Epithelial cell of proximal tubule (primary cell): Measurements from ENCODE around the gene CPLX1. TPM values are rescaled to one million over a fixed set of nuclear protein-coding genes. Genes with fewer than 3 reads are reported as not detected.

Experiments
- DNase-seq: peaks from one replicate; pipeline ENCODE4 v3.0.0-alpha.2; 2011; ENCODE audit warnings: low read depth
- H3K4me3 ChIP-seq: 2 replicates; pipeline ENCODE4 v1.5.1; 2011; ENCODE audit warnings: low read depth, mild to moderate bottlenecking, low read length
- CTCF ChIP-seq: conservative IDR thresholded peaks from 2 replicates; pipeline ENCODE4 v1.5.1; 2012; ENCODE audit warnings: low read depth, mild to moderate bottlenecking, low read length
- total RNA-seq: library from RNA; depleted of rRNA; stranded (reverse); fragments of >200 nt; gene quantifications from 2 replicates; pipeline ENCODE4 v1.2.3, GENCODE V29; 2015

CPLX1 gene
- total RNA-seq, 1 donor from 2014 or later: 0.81 TPM

- TF ChIP-seq CTCF: no peak
- no peak for DNase-seq
- no peak overlapping the region for H3K4me3 ChIP-seq
These were observed 28.9 kb downstream of the CPLX1 start for GRCh38 chr4:797066-797465.

- no peak overlapping the region for H3K4me3 ChIP-seq
- TF ChIP-seq CTCF: no peak
- no peak for DNase-seq
These were observed 29.7 kb downstream of the CPLX1 start for GRCh38 chr4:796206-796605.

- DNase-seq: no peak
- no peak overlapping the region for H3K4me3 ChIP-seq
- TF ChIP-seq CTCF: no peak
These were observed 30.2 kb downstream of the CPLX1 start for GRCh38 chr4:795726-796119.

- no peak for TF ChIP-seq CTCF
- no peak for DNase-seq
- H3K4me3 ChIP-seq: no peak overlapping the region
These were observed 30.8 kb downstream of the CPLX1 start for GRCh38 chr4:794900-795725.

- TF ChIP-seq CTCF: no peak
- DNase-seq: no peak
- no peak overlapping the region for H3K4me3 ChIP-seq
These were observed 31.8 kb downstream of the CPLX1 start for GRCh38 chr4:793941-794621.

GRCh38 chr4:793093-793861 is 32.7 kb downstream of the CPLX1 start:
- no peak overlapping the region for H3K4me3 ChIP-seq
- no peak for TF ChIP-seq CTCF
- no peak for DNase-seq
